CD14-positive monocyte (primary cell): ENCODE data around the gene DPF3. TPM values are rescaled to one million over a fixed set of nuclear protein-coding genes. Genes with fewer than 3 reads are reported as not detected.

ENCODE experiments used
- DNase-seq, 3 donors: peaks; one replicate each; pipeline ENCODE4 v3.0.0-alpha.2; 2011 to 2022
- H2AFZ ChIP-seq: 2 replicates; pipeline ENCODE4 v1.6.0; 2012; ENCODE audit warnings: mild to moderate bottlenecking, low read depth, low read length, inconsistent platforms; ENCODE audit not compliant: insufficient read depth, poor library complexity, severe bottlenecking
- H3K27ac ChIP-seq, 2 donors: 1 replicate in 1 of 2; 2 replicates in 1 of 2; pipeline ENCODE4 v1.5.1; 2012 to 2013; ENCODE audit warnings: low read length in 2 of 2, control low read depth in 1 of 2, inconsistent platforms in 1 of 2, low read depth in 1 of 2, mild to moderate bottlenecking in 1 of 2
- H3K27me3 ChIP-seq, 2 donors: one replicate each; pipeline versions ENCODE4 v1.6.0 to v1.6.1; 2011 to 2013; ENCODE audit warnings: low read length in 2 of 2; ENCODE audit not compliant: control insufficient read depth in 2 of 2, insufficient read depth in 2 of 2
- H3K36me3 ChIP-seq, 2 donors: replicated peaks in 1 of 2; 1 replicate in 1 of 2; 2 replicates in 1 of 2; pipeline versions ENCODE4 v1.5.1 to v1.6.1; 2012 to 2013; ENCODE audit warnings: low read length in 2 of 2, control low read depth in 1 of 2, inconsistent platforms in 1 of 2, mild to moderate bottlenecking in 1 of 2; ENCODE audit not compliant: insufficient read depth in 2 of 2, control insufficient read depth in 1 of 2
- H3K4me1 ChIP-seq, 2 donors: 1 replicate in 1 of 2; 2 replicates in 1 of 2; pipeline versions ENCODE4 v1.5.1 to v1.6.1; 2012 to 2013; ENCODE audit warnings: low read length in 2 of 2, control low read depth in 1 of 2, inconsistent platforms in 1 of 2, mild to moderate bottlenecking in 1 of 2, moderate library complexity in 1 of 2; ENCODE audit not compliant: insufficient read depth in 2 of 2, control insufficient read depth in 1 of 2
- H3K4me2 ChIP-seq: replicated peaks from 2 replicates; pipeline ENCODE3; 2012; ENCODE audit warnings: low read length, moderate library complexity, mild to moderate bottlenecking; ENCODE audit not compliant: poor library complexity, severe bottlenecking; ENCODE audit errors: extremely low read depth
- H3K4me3 ChIP-seq, 3 experiments: fragments of 200-600 bp in 1 of 3; sonication (generic) in 1 of 3; replicated peaks in 1 of 3; 1 replicate in 2 of 3; 2 replicates in 1 of 3; pipeline ENCODE4 v1.5.1; 2011 to 2013; ENCODE audit warnings: low read length in 3 of 3, mild to moderate bottlenecking in 3 of 3, control low read depth in 2 of 3, low read depth in 2 of 3, inconsistent platforms in 1 of 3, moderate library complexity in 1 of 3
- H3K79me2 ChIP-seq: 2 replicates; pipeline ENCODE4 v1.6.0; 2012; ENCODE audit warnings: mild to moderate bottlenecking, control low read depth, inconsistent platforms, low read length, moderate library complexity; ENCODE audit not compliant: insufficient read depth
- H3K9ac ChIP-seq: 2 replicates; pipeline ENCODE4 v1.6.0; 2017; ENCODE audit warnings: low read length, mild to moderate bottlenecking; ENCODE audit not compliant: insufficient read depth, poor library complexity, severe bottlenecking
- H3K9me3 ChIP-seq, 2 donors: replicated peaks in 1 of 2; 1 replicate in 1 of 2; 2 replicates in 1 of 2; pipeline versions ENCODE4 v1.5.1 to v1.6.1; 2012 to 2013; ENCODE audit warnings: low read length in 2 of 2, control low read depth in 1 of 2; ENCODE audit not compliant: control insufficient read depth in 1 of 2, insufficient read depth in 1 of 2
- H4K20me1 ChIP-seq: 2 replicates; pipeline ENCODE4 v1.6.0; 2012; ENCODE audit warnings: mild to moderate bottlenecking, low read length, control low read depth, moderate library complexity; ENCODE audit not compliant: insufficient read depth
- H3K27ac Mint-ChIP-seq, 7 donors: one replicate each; pipeline ENCODE4 v1.8.0; 2020; ENCODE audit warnings: mild to moderate bottlenecking in 7 of 7, mixed read lengths in 7 of 7, moderate library complexity in 6 of 7, inconsistent platforms in 2 of 7
- H3K27me3 Mint-ChIP-seq, 3 donors: one replicate each; pipeline ENCODE4 v1.8.0; 2021 to 2022; ENCODE audit warnings: low read depth in 3 of 3, mild to moderate bottlenecking in 3 of 3, mixed read lengths in 3 of 3, moderate library complexity in 3 of 3, inconsistent platforms in 1 of 3
- H3K36me3 Mint-ChIP-seq, 2 donors: one replicate each; pipeline ENCODE4 v1.8.0; 2020; ENCODE audit warnings: mixed read lengths in 2 of 2, inconsistent platforms in 1 of 2, mild to moderate bottlenecking in 1 of 2
- H3K4me1 Mint-ChIP-seq: one replicate; pipeline ENCODE4 v1.8.0; 2020; ENCODE audit warnings: mild to moderate bottlenecking, mixed read lengths
- H3K4me3 Mint-ChIP-seq, 2 donors: one replicate each; pipeline ENCODE4 v1.8.0; 2020; ENCODE audit warnings: mild to moderate bottlenecking in 2 of 2, mixed read lengths in 2 of 2, moderate library complexity in 1 of 2
- H3K9me3 Mint-ChIP-seq, 7 donors: one replicate each; pipeline ENCODE4 v1.8.0; 2020 to 2022; ENCODE audit warnings: mixed read lengths in 7 of 7, mild to moderate bottlenecking in 6 of 7, moderate library complexity in 6 of 7, inconsistent platforms in 2 of 7
- CTCF ChIP-seq: fragments of 200-600 bp; IDR thresholded peaks from one replicate; pipeline ENCODE4 v1.8.0; 2022; ENCODE audit warnings: antibody characterized with exemption, mild to moderate bottlenecking
- WGBS: methylation state at CpG from one replicate; pipeline ENCODE4 v1.1.5; 2013; ENCODE audit warnings: missing lambda C conversion rate; ENCODE audit not compliant: insufficient coverage; 5-methylcytosine and 5-hydroxymethylcytosine counted together
- intact Hi-C, 2 donors: fragments of 100-400 bp; cut with micrococcal nuclease; formaldehyde crosslinking; loops; one replicate each; pipeline versions ENCODE4 v1.15.0 to v1.15.1; 2023
- polyA plus RNA-seq, 3 donors: library from polyadenylated mRNA; depleted of rRNA in 1 of 3; unstranded in 2 of 3; stranded (reverse) in 1 of 3; fragments of 300-500 nt in 2 of 3; fragments of >200 nt in 1 of 3; fragmentation: Illumina TruSeq in 2 of 3; gene quantifications; 1 replicate in 2 of 3; 2 replicates in 1 of 3; pipeline ENCODE4 v1.2.3, GENCODE V29; 2012 to 2021

DPF3 gene
- polyA plus RNA-seq, 3 donors = 0.33 to 0.39 TPM; not detected in 1

- TF ChIP-seq CTCF = no peak
- Histone ChIP-seq H3K27me3 (no peaks in the 10 kb centered on the region), H3K79me2 (no peaks in the 10 kb centered on the region), H4K20me1 (no peaks in the 10 kb centered on the region), H3K9ac (no peak overlapping the region), H3K9me3 (no peaks in the 10 kb centered on the region), H3K27ac (no peak overlapping the region), H3K4me1 (no peaks in the 10 kb centered on the region), H3K4me3 (no peak overlapping the region), H3K4me2 (no peak overlapping the region), H2AFZ (no peak overlapping the region), H3K36me3 (no peaks in the 10 kb centered on the region)
- H3K9me3 Mint-ChIP-seq = no peaks in the 10 kb centered on the region
- peaks cover 4 to 8% (median 6%) of the 10 kb centered on the region in 3 donors for H3K27me3 Mint-ChIP-seq
- no peak overlapping the region for H3K4me3 Mint-ChIP-seq
- no peaks in the 10 kb centered on the region for H3K4me1 Mint-ChIP-seq
- intact Hi-C loops = no loop called here
- WGBS = 86% methylated on average over 3 of the region's 7 CpGs
- H3K27ac Mint-ChIP-seq = no peak overlapping the region
- DNase-seq = no peak
- no peaks in the 10 kb centered on the region for H3K36me3 Mint-ChIP-seq
Measured at GRCh38 chr14:72793156-72793939, 100.6 kb downstream of the DPF3 start.

- Mint-ChIP-seq H3K4me3 (no peak overlapping the region), H3K27ac (no peak overlapping the region)
Measured at GRCh38 chr14:72792051-72792788, 101.7 kb downstream of the DPF3 start.

More at GRCh38 chr14:72792051-72792788, 101.7 kb downstream of the DPF3 start:
- Histone ChIP-seq H3K27ac (no peak overlapping the region), H3K4me3 (no peak overlapping the region), H3K9me3 (no peaks in the 10 kb centered on the region), H3K36me3 (no peaks in the 10 kb centered on the region), H3K9ac (no peak overlapping the region), H3K79me2 (no peaks in the 10 kb centered on the region), H3K27me3 (no peaks in the 10 kb centered on the region), H3K4me1 (no peaks in the 10 kb centered on the region), H2AFZ (no peak overlapping the region), H4K20me1 (no peaks in the 10 kb centered on the region), H3K4me2 (no peak overlapping the region)
- no peak for TF ChIP-seq CTCF
- Mint-ChIP-seq H3K36me3 (no peaks in the 10 kb centered on the region), H3K4me1 (peaks cover 2% of the 10 kb centered on the region), H3K27me3 (peaks cover 4 to 8% (median 7%) of the 10 kb centered on the region in 3 donors), H3K9me3 (no peaks in the 10 kb centered on the region)
- WGBS = 95% methylated on average over 11 of the region's 16 CpGs
- intact Hi-C loops = no loop called here
- no peak for DNase-seq
